BJ (cell line): Measurements from ENCODE around the gene B3GLCT. TPM values are rescaled to one million over a fixed set of nuclear protein-coding genes. Genes with fewer than 3 reads are reported as not detected.
A peak's percentile ranks its signal among the peaks of the same experiment; 100 is the strongest.

Source experiments
- CTCF ChIA-PET: fragments of 350-600 bp; formaldehyde crosslinking; extraction: SDS; loops from one replicate; lab custom pipeline; 2021; ENCODE audit warnings: antibody characterized with exemption, inconsistent platforms; lab: Yijun Ruan, JAX
- POLR2A ChIA-PET: fragments of 300-600 bp; sonication (Branson Sonifier 250); formaldehyde crosslinking; extraction: SDS; loops from one replicate; lab custom pipeline; 2021; ENCODE audit warnings: antibody characterized with exemption; lab: Charles Lee
- DNase-seq: peaks from one replicate; pipeline ENCODE4 v3.0.0-alpha.2; 2011; ENCODE audit warnings: low read depth
- H3K27me3 ChIP-seq: 2 replicates; pipeline ENCODE4 v1.6.0; 2011; ENCODE audit warnings: low read length; ENCODE audit not compliant: control insufficient read depth, insufficient read depth
- H3K36me3 ChIP-seq: 2 replicates; pipeline ENCODE4 v1.5.1; 2011; ENCODE audit warnings: low read length; ENCODE audit not compliant: control insufficient read depth, insufficient read depth
- H3K4me3 ChIP-seq: 2 replicates; pipeline ENCODE4 v1.5.1; 2011; ENCODE audit warnings: low read depth, mild to moderate bottlenecking, control low read depth, low read length
- polyA plus RNA-seq: library from polyadenylated mRNA; depleted of rRNA; stranded (reverse); fragments of >200 nt; gene quantifications from 2 replicates; pipeline ENCODE4 v1.2.3, GENCODE V29; 2011
- TF ChIP-seq, protein P1 (sequence below): IDR thresholded peaks from 2 replicates; pipeline ENCODE4 v1.5.1; 2011; ENCODE audit warnings: low read depth, mild to moderate bottlenecking, control low read depth, inconsistent platforms, low read length, moderate library complexity; ENCODE audit not compliant: insufficient read depth

The B3GLCT gene
- polyA plus RNA-seq, 1 experiment, result 3.3 TPM

DNA sequence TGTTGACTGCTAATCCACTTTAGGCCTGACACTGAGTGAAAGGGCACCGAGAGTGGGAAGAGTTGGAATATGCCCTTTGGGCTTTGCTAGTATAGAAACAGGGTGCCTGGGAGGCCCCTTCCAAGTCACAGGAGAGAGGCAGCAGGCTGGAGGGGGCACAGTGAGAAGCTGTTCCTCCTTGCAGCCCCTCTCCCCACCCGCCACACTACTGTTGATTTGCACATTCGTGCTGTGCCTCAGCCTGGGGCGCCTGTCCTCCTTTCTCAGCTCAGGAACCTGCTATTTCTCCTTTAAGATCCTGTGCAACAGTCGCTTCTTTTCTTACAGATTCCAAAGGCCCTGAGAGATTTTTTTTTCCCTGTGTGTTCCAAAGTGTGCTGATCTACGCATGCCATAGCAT, 2.8 kb upstream of the B3GLCT start:
- CTCF ChIA-PET, result interaction anchor here (0.6 to 1.2 kb wide), 2 partner anchors 25 to 665 kb away, joined by 3 to 4 read pairs; no protein-coding TSS in a partner anchor
- no peak overlapping the region for H3K4me3 ChIP-seq

DNA sequence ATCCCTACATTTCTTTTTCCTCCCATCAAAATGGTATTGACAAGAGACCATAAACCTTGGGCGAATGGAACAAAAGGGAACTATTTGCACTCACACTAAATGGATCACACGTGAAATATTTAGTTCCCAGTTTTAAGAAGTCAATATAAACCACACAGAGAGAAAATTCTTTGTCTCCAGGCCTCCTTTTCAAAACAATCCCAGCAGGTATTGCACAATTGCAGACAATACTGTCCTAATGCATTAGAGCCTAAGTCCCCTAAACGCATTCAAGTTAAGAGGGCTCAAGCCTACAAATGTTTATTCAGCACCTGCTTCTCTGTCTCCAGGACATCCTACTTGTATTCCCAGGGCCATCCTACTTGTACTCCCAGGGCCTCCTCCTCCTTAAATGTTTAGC, 1.3 kb upstream of the B3GLCT start:
- Histone ChIP-seq H3K27me3 (no peaks in the 10 kb centered on the region; the same call in 1 of the 2 replicates), H3K4me3 (no peak overlapping the region), H3K36me3 (no peaks in the 10 kb centered on the region)
- DNase-seq, result no peak
- TF ChIP-seq, protein P1, sequence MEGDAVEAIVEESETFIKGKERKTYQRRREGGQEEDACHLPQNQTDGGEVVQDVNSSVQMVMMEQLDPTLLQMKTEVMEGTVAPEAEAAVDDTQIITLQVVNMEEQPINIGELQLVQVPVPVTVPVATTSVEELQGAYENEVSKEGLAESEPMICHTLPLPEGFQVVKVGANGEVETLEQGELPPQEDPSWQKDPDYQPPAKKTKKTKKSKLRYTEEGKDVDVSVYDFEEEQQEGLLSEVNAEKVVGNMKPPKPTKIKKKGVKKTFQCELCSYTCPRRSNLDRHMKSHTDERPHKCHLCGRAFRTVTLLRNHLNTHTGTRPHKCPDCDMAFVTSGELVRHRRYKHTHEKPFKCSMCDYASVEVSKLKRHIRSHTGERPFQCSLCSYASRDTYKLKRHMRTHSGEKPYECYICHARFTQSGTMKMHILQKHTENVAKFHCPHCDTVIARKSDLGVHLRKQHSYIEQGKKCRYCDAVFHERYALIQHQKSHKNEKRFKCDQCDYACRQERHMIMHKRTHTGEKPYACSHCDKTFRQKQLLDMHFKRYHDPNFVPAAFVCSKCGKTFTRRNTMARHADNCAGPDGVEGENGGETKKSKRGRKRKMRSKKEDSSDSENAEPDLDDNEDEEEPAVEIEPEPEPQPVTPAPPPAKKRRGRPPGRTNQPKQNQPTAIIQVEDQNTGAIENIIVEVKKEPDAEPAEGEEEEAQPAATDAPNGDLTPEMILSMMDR, result no peak
- ChIA-PET CTCF (interaction anchor here (1.0 to 4.2 kb wide), 2 partner anchors 9 to 226 kb away, joined by 3 to 24 read pairs; no protein-coding TSS in a partner anchor), POLR2A (no interaction called here)

More for the DNA sequence above, 2.8 kb upstream of the B3GLCT start:
- TF ChIP-seq, protein P1, result no peak
- no peak for DNase-seq
- Histone ChIP-seq H3K27me3 (peaks cover 1% of the 10 kb centered on the region; the same call in 1 of the 2 replicates), H3K36me3 (no peaks in the 10 kb centered on the region)
- POLR2A ChIA-PET, result no interaction called here

DNA sequence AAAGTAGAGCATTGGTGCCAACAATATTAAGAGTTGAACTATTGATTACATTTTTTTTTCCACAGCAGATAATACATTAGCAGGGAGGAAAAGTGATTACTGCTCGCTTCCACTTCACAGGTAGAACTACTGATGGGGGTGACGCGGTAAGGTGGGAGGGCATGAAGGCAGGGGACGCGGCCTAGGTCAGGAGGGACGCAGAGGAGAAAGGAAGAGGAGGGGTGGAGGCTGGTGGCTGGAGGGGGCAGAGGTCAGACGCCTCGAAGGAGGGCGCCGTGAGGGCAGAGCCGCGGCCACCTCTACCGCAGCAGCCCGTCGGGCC, 287 bp upstream of the B3GLCT start:
- Histone ChIP-seq H3K4me3 (peak overlapping the region; percentile 72), H3K36me3 (no peaks in the 10 kb centered on the region), H3K27me3 (no peaks in the 10 kb centered on the region)
- DNase-seq, result no peak
- ChIA-PET CTCF (interaction anchor here (0.6 to 4.2 kb wide), 16 partner anchors 9 to 441 kb away, joined by 3 to 24 read pairs (median 4); no protein-coding TSS in a partner anchor), POLR2A (no interaction called here)
- TF ChIP-seq, protein P1, result no peak

DNA sequence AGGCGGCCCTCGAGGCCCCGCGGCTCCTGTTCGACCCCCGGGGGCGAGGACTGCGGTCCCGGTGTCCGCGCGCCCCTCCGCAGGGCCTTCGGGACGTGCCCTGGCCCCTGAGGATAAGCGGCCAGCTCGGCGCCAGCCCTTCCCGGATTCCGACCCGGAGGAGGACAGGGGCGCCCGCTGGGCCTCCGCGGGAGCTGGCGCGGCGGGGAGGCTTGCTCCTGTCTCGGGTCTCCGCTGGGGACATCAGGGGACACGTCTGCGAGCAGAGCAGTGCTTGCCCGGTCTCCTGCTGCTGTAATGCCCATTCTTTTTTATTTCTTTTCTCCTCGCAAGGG, 829 bp downstream of the B3GLCT start:
- TF ChIP-seq, protein P1, result no peak
- Histone ChIP-seq H3K4me3 (peak overlapping the region; percentile 72), H3K27me3 (no peaks in the 10 kb centered on the region), H3K36me3 (no peaks in the 10 kb centered on the region)
- POLR2A ChIA-PET, result no interaction called here
- CTCF ChIA-PET, result interaction anchor here (0.6 to 4.2 kb wide), 13 partner anchors 11 to 224 kb away, joined by 3 to 24 read pairs (median 3); no protein-coding TSS in a partner anchor
- DNase-seq, result no peak

DNA sequence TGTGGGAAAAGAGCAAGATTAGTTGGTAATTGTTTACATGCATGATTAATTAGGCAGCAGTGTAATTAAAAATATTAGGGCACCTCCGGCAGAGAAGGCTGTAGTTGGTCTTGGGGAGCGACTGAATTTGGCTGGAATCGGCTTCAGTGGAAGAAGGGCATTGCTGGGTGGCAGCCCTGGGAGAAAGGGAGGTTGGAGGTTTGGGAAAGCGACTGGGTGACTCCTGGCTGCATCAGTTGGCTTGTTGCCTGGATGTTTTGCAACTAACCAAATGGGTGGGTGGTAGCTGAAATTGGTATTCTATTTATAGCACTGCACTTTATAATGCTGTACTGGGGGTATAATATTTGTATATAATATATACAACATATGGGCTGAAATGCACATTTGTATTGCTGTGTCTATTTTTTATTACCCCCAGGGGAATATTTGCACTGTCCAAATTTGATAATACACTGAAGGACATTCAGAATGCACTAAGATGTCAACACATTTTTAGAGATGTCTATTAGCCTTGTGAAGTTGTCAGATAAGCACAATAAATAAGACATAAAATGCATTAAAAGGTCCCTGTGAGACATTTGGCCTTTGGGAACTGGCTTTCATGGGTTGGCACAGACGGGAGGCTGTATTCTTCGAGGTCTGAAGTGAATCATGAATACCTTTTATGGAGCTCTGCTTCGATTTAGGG, 1.7 kb downstream of the B3GLCT start:
- CTCF ChIA-PET, result interaction anchor here (0.9 to 4.2 kb wide), 9 partner anchors 11 to 223 kb away, joined by 3 to 24 read pairs (median 4); no protein-coding TSS in a partner anchor
- POLR2A ChIA-PET, result no interaction called here
- TF ChIP-seq, protein P1, result no peak
- Histone ChIP-seq H3K4me3 (no peak overlapping the region), H3K27me3 (no peaks in the 10 kb centered on the region), H3K36me3 (no peaks in the 10 kb centered on the region)
- no peak for DNase-seq
